Dermis microvascular lymphatic vessel endothelial cell (primary cell): ENCODE results near the gene OSTM1. TPM values are rescaled to one million over a fixed set of nuclear protein-coding genes. Genes with fewer than 3 reads are reported as not detected.

Source experiments
- DNase-seq, 2 donors: peaks; one replicate each; pipeline versions ENCODE4 v3.0.0 to v3.0.0-alpha.2; 2010; ENCODE audit warnings: low read depth in 2 of 2
- total RNA-seq: library from RNA; depleted of rRNA; stranded (reverse); fragments of >200 nt; gene quantifications from 2 replicates; pipeline ENCODE4 v1.2.1, GENCODE V29; 2014

The OSTM1 gene, protein sequence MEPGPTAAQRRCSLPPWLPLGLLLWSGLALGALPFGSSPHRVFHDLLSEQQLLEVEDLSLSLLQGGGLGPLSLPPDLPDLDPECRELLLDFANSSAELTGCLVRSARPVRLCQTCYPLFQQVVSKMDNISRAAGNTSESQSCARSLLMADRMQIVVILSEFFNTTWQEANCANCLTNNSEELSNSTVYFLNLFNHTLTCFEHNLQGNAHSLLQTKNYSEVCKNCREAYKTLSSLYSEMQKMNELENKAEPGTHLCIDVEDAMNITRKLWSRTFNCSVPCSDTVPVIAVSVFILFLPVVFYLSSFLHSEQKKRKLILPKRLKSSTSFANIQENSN
- total RNA-seq: 16.3 and 25.9 TPM in 2 replicates

DNA sequence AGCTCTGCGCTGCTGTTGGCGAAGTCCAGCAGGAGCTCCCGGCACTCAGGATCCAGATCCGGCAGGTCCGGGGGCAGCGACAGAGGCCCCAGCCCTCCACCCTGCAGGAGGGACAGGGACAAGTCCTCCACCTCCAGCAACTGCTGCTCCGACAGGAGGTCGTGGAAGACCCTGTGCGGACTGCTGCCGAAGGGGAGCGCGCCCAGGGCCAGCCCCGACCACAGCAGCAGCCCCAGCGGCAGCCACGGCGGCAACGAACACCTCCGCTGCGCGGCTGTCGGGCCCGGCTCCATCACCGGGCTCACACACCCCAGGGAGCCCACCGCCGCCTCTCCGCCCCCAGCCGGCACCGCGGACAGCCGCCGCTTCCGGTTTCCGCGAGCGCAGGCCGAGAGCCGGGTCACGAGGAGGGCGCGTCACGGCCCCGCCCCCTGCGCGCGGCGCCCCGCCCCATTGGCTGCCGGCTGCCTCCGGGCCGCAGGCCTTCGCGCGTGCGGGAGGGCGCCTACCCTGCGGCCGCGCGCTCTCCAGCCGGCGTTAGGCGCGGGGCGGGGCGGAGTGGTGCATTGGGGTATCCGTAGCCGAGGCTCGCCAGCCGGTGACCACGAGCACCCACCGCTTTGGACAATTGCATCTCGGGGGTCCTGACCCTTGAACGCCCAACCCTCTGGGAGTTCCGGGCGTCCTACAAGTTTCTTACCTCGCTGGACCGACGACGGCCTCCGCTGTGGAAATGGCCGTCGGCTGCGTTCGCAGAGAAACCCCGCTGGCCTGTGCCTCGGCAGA, at the start of gene OSTM1:
Gene OSTM1 (minus strand): TSS at position 383 of the 786 bp plus-strand sequence. CDS start 90 bp downstream, at position 293.
- DNase-seq: peak; percentile 68 to 91

- no peak for DNase-seq
Observed at GRCh38 chr6:108123946-108124345, 49.4 kb upstream of the OSTM1 start.

DNA sequence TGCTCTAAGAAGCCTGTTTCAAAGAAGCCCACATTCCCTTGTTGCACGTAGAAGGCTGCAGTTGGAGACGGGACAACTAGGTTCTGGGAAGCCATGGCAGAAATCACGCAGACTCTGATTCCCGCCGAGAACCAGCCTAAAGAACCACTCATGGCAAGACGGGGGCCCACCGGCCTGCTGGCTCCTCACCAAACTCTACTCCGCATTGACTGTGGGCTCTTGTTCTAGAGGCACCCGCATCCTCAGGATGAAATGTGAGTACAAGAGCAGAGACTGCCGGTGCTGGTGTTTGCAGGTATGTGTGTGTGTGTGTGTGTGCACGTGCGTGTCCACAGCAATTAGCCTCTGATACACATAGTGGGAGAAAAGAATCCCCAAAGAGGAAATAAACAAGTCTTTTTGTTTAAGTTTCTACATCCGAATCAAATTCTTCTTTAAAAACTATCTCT, 49.0 kb upstream of the OSTM1 start:
- no peak for DNase-seq

- no peak for DNase-seq
Observed at GRCh38 chr6:108121612-108122011, 47.1 kb upstream of the OSTM1 start.

- no peak for DNase-seq
Observed at GRCh38 chr6:108120311-108120710, 45.8 kb upstream of the OSTM1 start.

GRCh38 chr6:108119769-108120141, 45.2 kb upstream of the OSTM1 start:
- no peak for DNase-seq

GRCh38 chr6:108118810-108119768, 44.5 kb upstream of the OSTM1 start:
- DNase-seq: no peak

DNA sequence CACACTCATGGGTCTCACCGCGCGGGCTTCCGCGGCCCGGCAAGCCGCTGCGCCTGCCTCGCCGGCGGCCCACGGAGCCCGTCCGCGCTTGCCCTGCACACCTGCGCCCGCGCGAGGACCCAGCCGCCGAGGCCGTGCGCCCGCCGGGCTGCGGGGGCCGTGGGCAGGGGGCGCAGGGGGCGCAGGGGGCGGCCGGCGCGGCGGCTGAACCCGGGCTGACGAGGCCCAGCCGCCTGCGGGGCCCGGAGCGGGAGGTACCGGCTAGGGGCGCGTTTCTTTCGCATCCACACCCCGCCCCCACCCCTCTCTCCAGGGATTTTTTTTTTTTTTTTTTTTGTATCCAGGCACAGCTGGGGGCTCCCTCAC, 43.8 kb upstream of the OSTM1 start:
- no peak for DNase-seq

- peak in 1 of 2 donors; percentile 16 for DNase-seq
Observed at GRCh38 chr6:108117427-108118358, 43.2 kb upstream of the OSTM1 start.

DNA sequence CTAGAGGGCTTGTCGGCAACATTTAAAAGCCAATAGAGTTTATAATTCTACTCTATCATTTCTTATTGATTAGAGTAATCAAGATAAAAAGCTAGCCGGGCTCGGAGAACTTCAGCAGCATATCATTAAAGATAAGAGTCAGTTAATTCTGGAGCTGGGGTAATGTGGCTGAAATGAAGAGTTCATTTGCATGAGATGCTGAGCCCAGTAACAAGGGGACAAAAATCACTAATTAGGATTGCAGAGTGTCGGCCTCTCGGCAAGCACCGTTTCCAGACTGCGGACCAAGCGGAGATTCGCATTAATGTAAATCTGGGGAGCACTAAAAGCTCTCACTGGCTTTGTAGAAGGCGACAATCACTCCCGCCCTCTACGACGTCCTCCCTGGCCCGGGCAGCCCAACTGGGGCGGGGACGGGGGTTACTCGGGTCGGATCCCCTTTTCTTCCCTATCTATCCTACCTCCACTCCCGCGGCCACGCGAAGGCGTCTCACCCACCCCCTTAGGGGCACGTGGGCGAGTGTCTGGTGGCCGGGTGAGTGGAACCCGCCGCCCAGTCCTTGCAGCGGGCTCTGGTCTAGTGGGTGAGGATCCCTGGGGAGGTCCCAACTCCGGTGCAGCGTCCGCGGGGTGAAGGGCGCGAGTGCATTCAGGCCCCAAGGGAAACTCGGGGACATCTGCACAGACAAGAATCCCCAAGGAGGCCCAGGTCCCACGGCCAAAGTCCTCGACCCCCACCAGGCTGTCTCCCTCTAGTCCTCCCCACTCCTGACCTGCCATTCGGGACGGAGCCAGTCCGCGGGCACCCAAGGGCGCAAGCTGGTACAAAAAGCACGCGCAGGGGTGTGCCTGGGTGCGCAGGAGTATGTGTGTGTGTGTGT, 42.2 kb upstream of the OSTM1 start:
- DNase-seq: no peak

GRCh38 chr6:108115598-108116058, 41.1 kb upstream of the OSTM1 start:
- DNase-seq: peak; percentile 29 to 54

- DNase-seq: peak; percentile 17 to 67
Observed at GRCh38 chr6:108114841-108115597, 40.5 kb upstream of the OSTM1 start.

DNA sequence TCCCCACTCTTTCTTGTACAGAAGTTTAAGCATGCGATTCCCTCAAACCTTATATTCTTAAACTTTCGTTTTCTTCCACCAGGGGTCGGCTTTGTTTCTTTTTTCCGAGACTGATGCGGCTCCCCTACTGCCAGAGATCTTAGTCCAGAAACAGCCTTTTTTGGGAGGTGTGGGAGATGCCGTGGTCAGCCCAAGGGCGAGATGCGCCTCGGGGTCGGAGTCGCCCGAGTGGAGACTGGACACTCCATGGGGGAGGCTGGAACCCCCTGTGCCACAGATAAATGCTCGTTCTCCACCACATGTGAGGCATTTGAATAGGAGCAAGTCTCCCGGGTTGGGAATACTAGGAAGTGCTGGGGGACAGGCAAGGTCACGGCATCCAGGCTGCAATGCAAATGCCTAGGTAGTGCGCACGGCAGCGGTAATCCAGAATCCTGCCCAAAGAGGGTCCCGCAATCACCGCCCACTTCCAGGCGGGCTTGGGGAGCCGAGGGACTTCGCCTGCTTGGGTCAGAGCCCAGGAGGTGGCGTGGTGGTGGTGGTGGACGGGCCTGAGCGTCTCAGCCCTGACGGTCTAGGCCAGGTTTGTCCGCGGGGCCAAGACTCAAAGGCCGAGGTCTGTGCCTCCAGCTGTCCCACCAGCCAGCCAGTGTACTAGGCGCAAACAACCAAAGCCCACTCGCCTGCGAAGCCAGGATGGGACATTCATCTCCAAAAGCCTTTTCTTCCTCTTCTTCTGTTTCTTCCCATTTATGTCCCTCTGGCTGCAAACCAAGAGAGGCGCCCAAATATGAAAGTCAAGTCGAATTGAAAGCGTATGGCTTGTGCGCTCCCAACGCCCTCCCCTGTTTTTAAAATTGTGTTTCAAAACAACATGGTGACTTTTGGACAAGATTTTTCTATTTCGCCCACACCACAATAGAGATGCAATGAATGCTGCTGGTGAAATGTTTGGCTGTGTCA, 39.3 kb upstream of the OSTM1 start:
- peak; percentile 9 to 54 for DNase-seq

GRCh38 chr6:108108374-108108773, 33.8 kb upstream of the OSTM1 start:
- DNase-seq: no peak

DNA sequence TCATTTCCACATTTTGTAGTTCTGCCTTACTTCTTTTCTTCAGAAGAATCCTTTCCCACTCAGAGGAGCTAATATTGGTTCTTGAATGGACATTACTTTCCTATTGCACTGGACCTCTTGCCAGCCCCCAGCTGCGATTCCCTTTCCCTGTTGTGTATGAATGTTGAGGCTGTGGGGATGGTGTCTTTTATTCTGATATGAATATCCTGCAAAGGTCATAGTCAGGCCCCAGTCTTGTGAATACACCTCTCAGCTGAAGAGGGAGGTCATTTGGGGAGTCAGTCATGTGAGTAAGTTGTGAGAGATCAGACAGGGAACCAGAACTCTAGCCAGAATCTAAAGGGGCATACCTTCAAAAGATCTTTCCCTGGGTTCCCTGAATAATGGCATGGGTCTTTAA, 32.6 kb upstream of the OSTM1 start:
- no peak for DNase-seq

DNA sequence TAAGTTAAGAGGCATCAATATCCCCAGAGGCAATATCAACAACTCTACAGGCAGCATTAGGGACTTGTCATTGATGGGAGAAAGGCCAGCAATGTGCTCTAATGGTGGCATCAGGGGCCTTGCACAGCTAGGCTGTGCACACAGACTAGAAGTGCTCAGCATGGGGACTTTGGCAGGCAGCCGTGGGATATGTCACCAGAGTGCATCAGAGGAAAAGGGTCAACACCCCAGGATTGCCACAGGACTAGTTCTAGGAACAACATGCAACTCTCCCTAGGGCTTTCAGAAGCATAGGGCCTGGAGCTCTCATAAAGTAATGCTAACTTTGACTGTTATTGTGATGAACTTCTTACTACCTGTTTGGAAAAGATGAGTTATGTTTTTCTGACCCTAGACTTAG, 32.2 kb upstream of the OSTM1 start:
- no peak for DNase-seq

GRCh38 chr6:108106261-108106660, 31.7 kb upstream of the OSTM1 start:
- no peak for DNase-seq

GRCh38 chr6:108105571-108105970, 31.0 kb upstream of the OSTM1 start:
- DNase-seq: no peak
